PC-3 (cell line): ENCODE results near the gene UGT1A7. TPM values are rescaled to one million over a fixed set of nuclear protein-coding genes. Genes with fewer than 3 reads are reported as not detected.
"Not testable (repeated sequence)": the region's sequence is repeated elsewhere in the genome, so short reads cannot be mapped to it uniquely, and the experiment has no call there.

Experiments used
- ATAC-seq: fragments of 200-7000 bp; cut with Tn5 transposase; 2 replicates; pipeline ENCODE4 v1.9.1; 2020; ENCODE audit warnings: mild to moderate bottlenecking, moderate library complexity
- BruUV-seq: library from RNA; stranded (reverse); fragments of 400-500 nt; replicated peaks from 2 replicates; lab custom pipeline; 2021; lab: Mats Ljungman, UMichigan
- CTCF ChIA-PET: fragments of 300-600 bp; sonication (Branson Sonifier 250); formaldehyde crosslinking; loops from one replicate; lab custom pipeline; 2022; ENCODE audit warnings: antibody characterized with exemption; lab: Charles Lee
- POLR2A ChIA-PET: fragments of 300-600 bp; sonication (Branson Sonifier 250); formaldehyde crosslinking; loops from one replicate; lab custom pipeline; 2022; ENCODE audit warnings: antibody characterized with exemption; ENCODE audit not compliant: unreplicated experiment; lab: Charles Lee
- DNase-seq: peaks from one replicate; pipeline ENCODE4 v3.0.0-alpha.2; 2015
- H2AFZ ChIP-seq: fragments of 300-600 bp; sonication (generic); 2 replicates; pipeline ENCODE4 v1.6.0; 2016; ENCODE audit warnings: antibody characterized with exemption, low read length
- H3F3A ChIP-seq: fragments of 300-600 bp; sonication (generic); one replicate; pipeline ENCODE4 v1.6.0; 2017; ENCODE audit warnings: antibody characterized with exemption, low read length, control low read depth, mild to moderate bottlenecking; ENCODE audit not compliant: unreplicated experiment
- H3K27ac ChIP-seq: fragments of 300-600 bp; sonication (generic); 2 replicates; pipeline ENCODE4 v1.5.1; 2016; ENCODE audit warnings: mild to moderate bottlenecking, low read length
- H3K27me3 ChIP-seq: fragments of 300-600 bp; sonication (generic); 2 replicates; pipeline ENCODE4 v1.6.1; 2016; ENCODE audit warnings: low read length, mixed read lengths
- H3K36me3 ChIP-seq: fragments of 300-600 bp; sonication (generic); 2 replicates; pipeline ENCODE4 v1.6.1; 2016; ENCODE audit warnings: low read depth, mixed run types, low read length, mixed read lengths
- H3K4me1 ChIP-seq: fragments of 300-600 bp; sonication (generic); 2 replicates; pipeline ENCODE4 v1.5.1; 2016; ENCODE audit warnings: low read length; ENCODE audit not compliant: insufficient read depth
- H3K4me2 ChIP-seq: fragments of 300-600 bp; sonication (generic); 2 replicates; pipeline ENCODE4 v1.6.0; 2016; ENCODE audit warnings: low read length
- H3K4me3 ChIP-seq: fragments of 300-600 bp; sonication (generic); 2 replicates; pipeline ENCODE4 v1.5.1; 2016; ENCODE audit warnings: mild to moderate bottlenecking, low read length, mixed read lengths
- H3K79me2 ChIP-seq: fragments of 300-600 bp; sonication (generic); 2 replicates; pipeline ENCODE4 v1.6.1; 2017; ENCODE audit warnings: low read length, mixed read lengths
- H3K9ac ChIP-seq: fragments of 300-600 bp; sonication (generic); 2 replicates; pipeline ENCODE4 v1.6.0; 2016; ENCODE audit warnings: mild to moderate bottlenecking, low read length
- H3K9me2 ChIP-seq: fragments of 300-600 bp; sonication (generic); replicated peaks from 2 replicates; pipeline ENCODE4 v1.6.1; 2016; ENCODE audit warnings: mixed run types, low read length, mixed read lengths
- H3K9me3 ChIP-seq: fragments of 300-600 bp; sonication (generic); 2 replicates; pipeline ENCODE4 v1.6.1; 2016; ENCODE audit warnings: low read length, mixed read lengths
- H4K20me1 ChIP-seq: fragments of 300-600 bp; sonication (generic); 2 replicates; pipeline ENCODE4 v1.6.1; 2016; ENCODE audit warnings: low read length, mixed read lengths
- CTCF ChIP-seq: fragments of 300-600 bp; sonication (generic); conservative IDR thresholded peaks from 2 replicates; pipeline ENCODE4 v1.5.1; 2017; ENCODE audit warnings: antibody characterized with exemption, low read depth, mild to moderate bottlenecking, low read length
- EZH2 ChIP-seq: fragments of 300-600 bp; sonication (generic); IDR thresholded peaks from one replicate; pipeline ENCODE4 v1.6.1; 2017; ENCODE audit warnings: antibody characterized with exemption, mild to moderate bottlenecking, low read length; ENCODE audit not compliant: unreplicated experiment
- EZH2phosphoT487 ChIP-seq: fragments of 300-600 bp; sonication (generic); IDR thresholded peaks from 2 replicates; pipeline ENCODE4 v1.6.1; 2018; ENCODE audit warnings: mild to moderate bottlenecking, antibody characterized with exemption, low read length, borderline replicate concordance
- intact Hi-C: fragments of 100-400 bp; cut with micrococcal nuclease; formaldehyde crosslinking; loops from 2 replicates; pipeline ENCODE4 v1.9.0; 2023
- total RNA-seq: library from RNA; depleted of rRNA; stranded (reverse); fragments of >200 nt; gene quantifications from 2 replicates; pipeline ENCODE4 v1.2.3, GENCODE V29; 2014

Gene UGT1A7
- total RNA-seq, 1 experiment from 2014 or later: not detected

GRCh38 chr2:233655043-233655442, 26.7 kb upstream of the UGT1A7 start:
- POLR2A ChIA-PET: no interaction called here
- ATAC-seq (no peak), DNase-seq (no peak)
- Histone ChIP-seq H3K9ac (no peak overlapping the region), H2AFZ (no peak overlapping the region), H3K27me3 (no peaks in the 10 kb centered on the region), H3F3A (no peaks in the 10 kb centered on the region), H3K79me2 (no peaks in the 10 kb centered on the region), H3K9me2 (no peaks in the 10 kb centered on the region), H3K27ac (no peak overlapping the region), H3K4me1 (no peaks in the 10 kb centered on the region), H3K36me3 (no peaks in the 10 kb centered on the region), H3K4me3 (no peak overlapping the region), H3K9me3 (no peaks in the 10 kb centered on the region), H4K20me1 (no peaks in the 10 kb centered on the region), H3K4me2 (no peak overlapping the region)
- intact Hi-C loops: no loop called here
- no peak for TF ChIP-seq EZH2
- TF ChIP-seq EZH2phosphoT487: no peak
- TF ChIP-seq CTCF: no peak
- BruUV-seq: no TSS peak
- CTCF ChIA-PET: no interaction called here

GRCh38 chr2:233655943-233656342, 25.8 kb upstream of the UGT1A7 start:
- intact Hi-C loops, ATAC-seq, H3K27me3 ChIP-seq, H4K20me1 ChIP-seq, POLR2A ChIA-PET, CTCF ChIA-PET, H3K27ac ChIP-seq, DNase-seq, H3F3A ChIP-seq, H3K4me2 ChIP-seq, H3K9me3 ChIP-seq, BruUV-seq, H3K4me3 ChIP-seq, H3K79me2 ChIP-seq, H2AFZ ChIP-seq, H3K4me1 ChIP-seq, H3K9ac ChIP-seq, H3K36me3 ChIP-seq, H3K9me2 ChIP-seq: not testable (repeated sequence)

- no peak overlapping the region for H3K4me2 ChIP-seq
- no peak overlapping the region for H2AFZ ChIP-seq
- ATAC-seq: no peak
- intact Hi-C loops: no loop called here
- ChIA-PET CTCF (no interaction called here), POLR2A (no interaction called here)
- TF ChIP-seq CTCF (no peak), EZH2 (no peak), EZH2phosphoT487 (no peak)
- no peaks in the 10 kb centered on the region for H3F3A ChIP-seq
- no peaks in the 10 kb centered on the region for H3K36me3 ChIP-seq
- H3K79me2 ChIP-seq: no peaks in the 10 kb centered on the region
- H4K20me1 ChIP-seq: no peaks in the 10 kb centered on the region
- no peak overlapping the region for H3K27ac ChIP-seq
- no TSS peak for BruUV-seq
- no peak overlapping the region for H3K9ac ChIP-seq
- no peaks in the 10 kb centered on the region for H3K9me3 ChIP-seq
- H3K4me3 ChIP-seq: no peak overlapping the region
- H3K9me2 ChIP-seq: no peaks in the 10 kb centered on the region
- DNase-seq: no peak
- H3K4me1 ChIP-seq: no peaks in the 10 kb centered on the region
- no peaks in the 10 kb centered on the region for H3K27me3 ChIP-seq
These were observed 25.3 kb upstream of the UGT1A7 start for GRCh38 chr2:233656443-233656842.
